Ishikawa (cell line): ENCODE data around the gene DLEC1.

ENCODE experiments used
- EGR1 ChIP-seq: IDR thresholded peaks from 2 replicates; pipeline ENCODE4 v1.6.1; 2012
- YY1 ChIP-seq: IDR thresholded peaks from 2 replicates; pipeline ENCODE4 v1.6.1; 2012; ENCODE audit warnings: low read depth

DNA sequence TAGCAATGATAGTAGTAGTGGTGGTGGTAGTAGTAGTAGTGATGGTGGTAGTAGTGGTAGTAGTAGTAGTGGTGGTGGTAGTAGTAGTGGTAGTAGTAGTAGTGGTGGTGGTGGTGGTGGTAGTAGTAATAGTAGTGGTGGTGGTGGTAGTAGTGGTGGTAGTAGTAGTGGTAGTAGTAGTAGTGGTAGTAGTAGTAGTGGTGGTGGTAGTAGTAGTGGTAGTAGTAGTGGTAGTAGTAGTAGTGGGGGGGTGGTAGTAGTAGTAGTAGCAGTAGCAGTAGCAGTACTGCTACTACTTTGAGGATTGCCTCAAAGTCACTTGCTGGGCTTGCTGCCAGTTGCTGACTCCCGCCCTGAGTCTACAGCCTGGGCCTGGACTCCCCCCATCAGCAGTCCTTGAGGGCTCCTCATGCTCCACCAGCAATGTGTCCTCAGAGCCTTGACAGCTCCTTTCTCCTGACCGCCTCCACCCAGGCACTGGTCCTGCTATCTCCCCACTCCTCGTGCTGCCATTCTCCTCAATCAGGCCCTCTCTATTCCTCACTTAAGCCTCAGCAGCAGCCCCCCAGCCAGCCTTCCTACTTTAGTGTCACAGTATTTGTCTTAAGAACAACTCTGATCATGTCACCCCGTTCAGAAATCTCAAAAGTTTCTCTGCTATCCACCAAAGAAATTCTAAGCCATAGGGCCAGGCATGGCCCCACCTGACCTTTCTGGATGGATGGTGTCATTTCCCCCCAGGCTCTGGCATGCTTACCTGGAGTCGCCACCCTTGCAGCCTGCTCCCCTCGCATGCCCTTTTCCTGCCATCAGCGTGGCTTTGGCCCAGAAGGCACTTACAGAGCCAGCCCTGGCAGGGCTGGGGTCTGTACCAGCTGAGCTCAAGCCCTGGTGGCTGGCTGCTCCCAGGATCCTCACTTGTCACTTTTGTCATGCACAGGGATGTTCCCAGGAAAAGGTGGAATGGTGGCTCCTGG is 45.6 kb downstream of the DLEC1 start:
- TF ChIP-seq EGR1 (no peak), YY1 (no peak)
